ENCODE results near the gene CDCA5. TPM values are rescaled to one million over a fixed set of nuclear protein-coding genes. Genes with fewer than 3 reads are reported as not detected.

Gene CDCA5
- total RNA-seq, 1 experiment from 2014 or later: 92.9 TPM

GRCh38 chr11:65040847-65041622 is 42.8 kb downstream of the CDCA5 start, which contains the start of gene SAC3D1:
SAC3D1 (plus strand) TSS chr11:65041210; CDS start chr11:65041293, 83 bp downstream.
- intact Hi-C loops (cut with micrococcal nuclease; ENCODE audit: unreplicated experiment): no loop called here
- ChIA-PET POLR2A (interaction anchor here (0.6 kb wide), 2 partner anchors 10 to 57 kb away, joined by 3 to 11 read pairs; no protein-coding TSS in a partner anchor), CTCF (interaction anchor here (0.6 to 0.7 kb wide), 3 partner anchors 27 to 158 kb away, joined by 3 read pairs; no protein-coding TSS in a partner anchor)
- BruUV-seq (replicated peaks): no TSS peak
- ATAC-seq: peak; percentile 97
- H3K27ac ChIP-seq (ENCODE audit: low read length): peak within 1 kb of the TSS; percentile 93
- peak within 1 kb of the TSS; percentile 60 to 82 for H3K4me3 ChIP-seq (ENCODE audit: low read depth in 2 of 2, low read length in 2 of 2)
- no peaks in the 10 kb centered on the region for H3K36me3 ChIP-seq (ENCODE audit: control insufficient read depth, insufficient read depth, low read length)
- TF ChIP-seq REST (IDR thresholded peaks at IDR 0.05; ENCODE audit: insufficient read depth in 1 of 2, low read depth in 2 of 2, low read length in 1 of 2): no peak
- TF ChIP-seq POLR2AphosphoS5 (IDR thresholded peaks at IDR 0.05; ENCODE audit: low read depth, low read length): peak; percentile 95
- TF ChIP-seq CTCF (IDR thresholded peaks at IDR 0.05): no peak
- TF ChIP-seq TCF7L2 (IDR thresholded peaks at IDR 0.05; ENCODE audit: low read depth, low read length): no peak
- TF ChIP-seq SIN3A (IDR thresholded peaks at IDR 0.05; ENCODE audit: borderline replicate concordance, insufficient read depth, low read depth, low read length): peak; percentile 69; the same call in 1 of the 2 replicates
- H3K27me3 ChIP-seq (ENCODE audit: control insufficient read depth, insufficient read depth, low read length): no peaks in the 10 kb centered on the region
- H3K9me3 ChIP-seq (ENCODE audit: control insufficient read depth, insufficient read depth, low read depth, low read length): no peaks in the 10 kb centered on the region
- peaks cover 16% of the 10 kb centered on the region for H3K4me1 ChIP-seq (ENCODE audit: control insufficient read depth, insufficient read depth, low read length)
- peak; percentile 85 for DNase-seq (ENCODE audit: low read depth, low spot score)
- in situ Hi-C loops (cut with HindIII; ENCODE audit: low pct_unique_long_range_greater_than_20kb, low sequenced_read_pairs): no loop called here

- Histone ChIP-seq H3K4me3 (ENCODE audit: low read depth in 2 of 2, low read length in 2 of 2) (peak overlapping the region; percentile 60 to 82), H3K27me3 (ENCODE audit: control insufficient read depth, insufficient read depth, low read length) (no peaks in the 10 kb centered on the region), H3K9me3 (ENCODE audit: control insufficient read depth, insufficient read depth, low read depth, low read length) (no peaks in the 10 kb centered on the region), H3K4me1 (ENCODE audit: control insufficient read depth, insufficient read depth, low read length) (peaks cover 16% of the 10 kb centered on the region), H3K27ac (ENCODE audit: low read length) (peak overlapping the region; percentile 93), H3K36me3 (ENCODE audit: control insufficient read depth, insufficient read depth, low read length) (no peaks in the 10 kb centered on the region)
- ATAC-seq: no peak
- ChIA-PET POLR2A (interaction anchor here (0.6 kb wide), 1 partner anchor 58 kb away, joined by 3 read pairs; no protein-coding TSS in a partner anchor), CTCF (no interaction called here)
- TF ChIP-seq CTCF (IDR thresholded peaks at IDR 0.05) (no peak), REST (IDR thresholded peaks at IDR 0.05; ENCODE audit: insufficient read depth in 1 of 2, low read depth in 2 of 2, low read length in 1 of 2) (no peak), POLR2AphosphoS5 (IDR thresholded peaks at IDR 0.05; ENCODE audit: low read depth, low read length) (no peak), SIN3A (IDR thresholded peaks at IDR 0.05; ENCODE audit: borderline replicate concordance, insufficient read depth, low read depth, low read length) (no peak), TCF7L2 (IDR thresholded peaks at IDR 0.05; ENCODE audit: low read depth, low read length) (no peak)
- no TSS peak for BruUV-seq (replicated peaks)
- in situ Hi-C loops (cut with HindIII; ENCODE audit: low pct_unique_long_range_greater_than_20kb, low sequenced_read_pairs): no loop called here
- intact Hi-C loops (cut with micrococcal nuclease; ENCODE audit: unreplicated experiment): no loop called here
- no peak for DNase-seq (ENCODE audit: low read depth, low spot score)
Observed at GRCh38 chr11:65040520-65040846, 43.4 kb downstream of the CDCA5 start.

All from Panc1 (cell line).